HEK293 (cell line): ENCODE measurements around the gene RETREG3.

ENCODE experiments used
- CTCF ChIA-PET: fragments of 350-600 bp; formaldehyde crosslinking; extraction: SDS; loops from one replicate; lab custom pipeline; 2021; ENCODE audit warnings: antibody characterized with exemption; lab: Yijun Ruan, JAX
- POLR2A ChIA-PET: fragments of 300-600 bp; formaldehyde crosslinking; extraction: SDS; loops from one replicate; lab custom pipeline; 2020; ENCODE audit warnings: antibody characterized with exemption, inconsistent platforms; lab: Yijun Ruan, JAX
- H3K27ac ChIP-seq: fragments of 200-500 bp; sonication (Bioruptor generic); 2 replicates; pipeline ENCODE4 v1.5.1; 2014; ENCODE audit warnings: low read depth, low read length, control low read depth, inconsistent platforms; ENCODE audit errors: extremely low read depth
- H3K36me3 ChIP-seq, 2 experiments: fragments of 200-500 bp in 1 of 2; sonication (Bioruptor generic) in 1 of 2; 1 replicate in 1 of 2; 2 replicates in 1 of 2; pipeline ENCODE4 v1.5.1; 2014 to 2017; ENCODE audit warnings: inconsistent platforms in 2 of 2, low read length in 2 of 2; ENCODE audit not compliant: control insufficient read depth in 2 of 2, insufficient read depth in 1 of 2
- H3K4me1 ChIP-seq: fragments of 200-500 bp; sonication (Bioruptor generic); 2 replicates; pipeline ENCODE4 v1.5.1; 2014; ENCODE audit warnings: mild to moderate bottlenecking, low read length, inconsistent platforms; ENCODE audit not compliant: control insufficient read depth, insufficient read depth
- H3K4me3 ChIP-seq: 2 replicates; pipeline ENCODE4 v1.5.1; 2011; ENCODE audit warnings: low read depth, mild to moderate bottlenecking, control low read depth, low read length, moderate library complexity
- H3K9me3 ChIP-seq: fragments of 200-500 bp; sonication (Bioruptor generic); 2 replicates; pipeline ENCODE4 v1.5.1; 2014; ENCODE audit warnings: low read depth, low read length, inconsistent platforms; ENCODE audit not compliant: control insufficient read depth, insufficient read depth
- CTCF ChIP-seq: fragments of 450-650 bp; formaldehyde crosslinking; IDR thresholded peaks from 2 replicates; pipeline ENCODE4 v1.5.1; 2016; ENCODE audit warnings: missing biosample characterization, missing genetic modification characterization
- KLF1 ChIP-seq: fragments of 450-650 bp; formaldehyde crosslinking; IDR thresholded peaks from 2 replicates; pipeline ENCODE4 v1.5.1; 2016; ENCODE audit warnings: missing biosample characterization, missing genetic modification characterization
- REST ChIP-seq: fragments of 450-650 bp; formaldehyde crosslinking; IDR thresholded peaks from 2 replicates; pipeline ENCODE4 v1.5.1; 2016; ENCODE audit warnings: missing biosample characterization, missing genetic modification characterization
- TCF7L2 ChIP-seq: IDR thresholded peaks from 2 replicates; pipeline ENCODE4 v1.6.1; 2011; ENCODE audit warnings: low read depth, mild to moderate bottlenecking, inconsistent platforms, low read length, moderate library complexity, borderline replicate concordance
- ZBTB17 ChIP-seq: fragments of 450-650 bp; formaldehyde crosslinking; IDR thresholded peaks from 2 replicates; pipeline ENCODE4 v1.5.1; 2016; ENCODE audit warnings: missing biosample characterization, missing genetic modification characterization
- ZFP69B ChIP-seq: fragments of 450-650 bp; formaldehyde crosslinking; IDR thresholded peaks from 2 replicates; pipeline ENCODE4 v1.5.1; 2016; ENCODE audit warnings: missing biosample characterization, missing genetic modification characterization
- ZIC2 ChIP-seq: fragments of 450-650 bp; formaldehyde crosslinking; IDR thresholded peaks from 2 replicates; pipeline ENCODE4 v1.5.1; 2016; ENCODE audit warnings: missing biosample characterization, missing genetic modification characterization
- ZNF133 ChIP-seq: fragments of 450-650 bp; formaldehyde crosslinking; IDR thresholded peaks from 2 replicates; pipeline ENCODE4 v1.5.1; 2016; ENCODE audit warnings: missing biosample characterization, missing genetic modification characterization
- ZNF157 ChIP-seq: fragments of 450-650 bp; formaldehyde crosslinking; IDR thresholded peaks from 2 replicates; pipeline ENCODE4 v1.5.1; 2016; ENCODE audit warnings: missing biosample characterization, missing genetic modification characterization
- ZNF174 ChIP-seq: fragments of 450-650 bp; formaldehyde crosslinking; IDR thresholded peaks from 2 replicates; pipeline ENCODE4 v1.5.0; 2017; ENCODE audit warnings: missing biosample characterization, mild to moderate bottlenecking, missing genetic modification characterization
- ZNF18 ChIP-seq: fragments of 450-650 bp; formaldehyde crosslinking; IDR thresholded peaks from 2 replicates; pipeline ENCODE4 v1.5.1; 2016; ENCODE audit warnings: missing biosample characterization, missing genetic modification characterization
- ZNF302 ChIP-seq: fragments of 450-650 bp; formaldehyde crosslinking; IDR thresholded peaks from 2 replicates; pipeline ENCODE4 v1.5.1; 2016; ENCODE audit warnings: missing biosample characterization, missing genetic modification characterization, low read depth
- ZNF404 ChIP-seq: fragments of 450-650 bp; formaldehyde crosslinking; IDR thresholded peaks from 2 replicates; pipeline ENCODE4 v1.5.1; 2017; ENCODE audit warnings: missing biosample characterization, missing genetic modification characterization
- ZNF560 ChIP-seq: fragments of 450-650 bp; formaldehyde crosslinking; IDR thresholded peaks from 2 replicates; pipeline ENCODE4 v1.5.1; 2017; ENCODE audit warnings: missing biosample characterization, missing genetic modification characterization, borderline replicate concordance
- ZNF600 ChIP-seq: fragments of 450-650 bp; formaldehyde crosslinking; IDR thresholded peaks from 2 replicates; pipeline ENCODE4 v1.5.1; 2016; ENCODE audit warnings: missing biosample characterization, missing genetic modification characterization
- ZNF623 ChIP-seq: fragments of 450-650 bp; formaldehyde crosslinking; IDR thresholded peaks from 2 replicates; pipeline ENCODE4 v1.5.1; 2016; ENCODE audit warnings: missing biosample characterization, missing genetic modification characterization
- ZNF692 ChIP-seq: fragments of 450-650 bp; formaldehyde crosslinking; IDR thresholded peaks from 2 replicates; pipeline ENCODE4 v1.5.1; 2016; ENCODE audit warnings: missing biosample characterization, missing genetic modification characterization
- ZNF707 ChIP-seq: fragments of 450-650 bp; formaldehyde crosslinking; IDR thresholded peaks from 2 replicates; pipeline ENCODE4 v1.5.1; 2016; ENCODE audit warnings: missing biosample characterization, missing genetic modification characterization
- ZNF792 ChIP-seq: fragments of 450-650 bp; formaldehyde crosslinking; IDR thresholded peaks from 2 replicates; pipeline ENCODE4 v1.5.1; 2016; ENCODE audit warnings: missing biosample characterization, missing genetic modification characterization
- ZSCAN18 ChIP-seq: fragments of 450-650 bp; formaldehyde crosslinking; IDR thresholded peaks from 2 replicates; pipeline ENCODE4 v1.5.1; 2016; ENCODE audit warnings: missing biosample characterization, missing genetic modification characterization
- ZSCAN30 ChIP-seq: fragments of 450-650 bp; IDR thresholded peaks from 2 replicates; pipeline ENCODE4 v1.5.1; 2018; ENCODE audit warnings: missing biosample characterization, mild to moderate bottlenecking, missing genetic modification characterization, moderate library complexity

RETREG3 gene

GRCh38 chr17:42618442-42619150 lies 9.4 kb upstream of the RETREG3 start (continued):
- TF ChIP-seq KLF1 (tag by site-specific recombination) (no peak), ZSCAN18 (tag by site-specific recombination) (no peak), ZSCAN30 (tag by site-specific recombination) (no peak), REST (tag by site-specific recombination) (no peak), ZFP69B (tag by site-specific recombination) (no peak), ZNF792 (tag by site-specific recombination) (no peak), ZIC2 (tag by site-specific recombination) (peak; percentile 78; the same call in 1 of the 2 replicates), ZNF157 (tag by site-specific recombination) (no peak), ZBTB17 (0 out of 2 replicates have a peak, but pooled peaks have one; percentile 28), ZNF707 (tag by site-specific recombination) (no peak), TCF7L2 (no peak), ZNF133 (tag by site-specific recombination) (no peak), ZNF623 (tag by site-specific recombination) (0 out of 2 replicates have a peak, but pooled peaks have one; percentile 23), CTCF (tag by site-specific recombination) (peak; percentile 90), ZNF174 (no peak), ZNF302 (tag by site-specific recombination) (no peak)

- CTCF ChIA-PET: interaction anchor here (0.7 to 2.0 kb wide), 11 partner anchors 10 to 927 kb away, joined by 3 to 16 read pairs (median 4); partner anchors contain the start of genes PLEKHH3 and PSMC3IP
- H3K27ac ChIP-seq: no peak overlapping the region
Measured at GRCh38 chr17:42617956-42618431, 8.8 kb upstream of the RETREG3 start.

More at GRCh38 chr17:42617956-42618431, 8.8 kb upstream of the RETREG3 start:
- TF ChIP-seq ZNF692 (no peak), ZNF600 (tag by site-specific recombination) (0 out of 2 replicates have a peak, but pooled peaks have one; percentile 11), ZNF18 (tag by site-specific recombination) (peak; percentile 84), ZNF174 (no peak), ZNF560 (tag by site-specific recombination) (no peak), ZNF404 (tag by site-specific recombination) (no peak)
- peaks cover 18 to 38% of the 10 kb centered on the region in 2 experiments for H3K36me3 ChIP-seq
- no peak overlapping the region for H3K4me3 ChIP-seq
- POLR2A ChIA-PET: interaction anchor here (0.7 to 4.0 kb wide), 8 partner anchors 9 to 66 kb away, joined by 3 to 48 read pairs (median 4); partner anchors contain the start of genes PLEKHH3, RETREG3, TUBG1 and TUBG2
- H3K9me3 ChIP-seq: no peaks in the 10 kb centered on the region
- no peaks in the 10 kb centered on the region for H3K4me1 ChIP-seq
